Neural cell (in vitro differentiated cells): ENCODE data around the gene ENDOU.

Experiments used
- EP300 ChIP-seq: fragments of 450-650 bp; conservative IDR thresholded peaks from 2 replicates; pipeline ENCODE4 v1.6.1; 2014; ENCODE audit warnings: antibody characterized with exemption, mild to moderate bottlenecking, moderate library complexity; ENCODE audit not compliant: poor library complexity, severe bottlenecking
- EZH2 ChIP-seq: fragments of 200-600, 300-800 bp; shearing (Covaris generic), sonication (generic); IDR thresholded peaks from 2 replicates; pipeline ENCODE4 v1.6.1; 2014; ENCODE audit warnings: antibody characterized with exemption, low read length, borderline replicate concordance, mild to moderate bottlenecking; ENCODE audit not compliant: insufficient read depth, poor library complexity, severe bottlenecking
- MXI1 ChIP-seq: fragments of 450-650 bp; conservative IDR thresholded peaks from 2 replicates; pipeline ENCODE4 v1.6.1; 2014; ENCODE audit warnings: antibody characterized with exemption, mild to moderate bottlenecking; ENCODE audit not compliant: poor library complexity, severe bottlenecking
- POLR2AphosphoS5 ChIP-seq: IDR thresholded peaks from 2 replicates; pipeline ENCODE4 v1.6.1; 2012
- RAD21 ChIP-seq: fragments of 450-650 bp; conservative IDR thresholded peaks from 2 replicates; pipeline ENCODE4 v1.6.1; 2014; ENCODE audit warnings: antibody characterized with exemption, mild to moderate bottlenecking, moderate library complexity
- SMC3 ChIP-seq: fragments of 450-650 bp; conservative IDR thresholded peaks from 2 replicates; pipeline ENCODE4 v1.6.1; 2014; ENCODE audit warnings: antibody characterized with exemption, mild to moderate bottlenecking, moderate library complexity; ENCODE audit not compliant: poor library complexity
- TAF1 ChIP-seq: IDR thresholded peaks from 2 replicates; pipeline ENCODE4 v1.6.1; 2012; ENCODE audit warnings: low read depth
- TF ChIP-seq, protein P1 (sequence below): fragments of 450-650 bp; IDR thresholded peaks from 2 replicates; pipeline ENCODE4 v1.5.1; 2014; ENCODE audit warnings: antibody characterized with exemption, mild to moderate bottlenecking, moderate library complexity; ENCODE audit not compliant: poor library complexity, severe bottlenecking
- TF ChIP-seq, protein P2 (sequence below): IDR thresholded peaks from 2 replicates; pipeline ENCODE4 v1.6.1; 2012; ENCODE audit warnings: borderline replicate concordance

DNA sequence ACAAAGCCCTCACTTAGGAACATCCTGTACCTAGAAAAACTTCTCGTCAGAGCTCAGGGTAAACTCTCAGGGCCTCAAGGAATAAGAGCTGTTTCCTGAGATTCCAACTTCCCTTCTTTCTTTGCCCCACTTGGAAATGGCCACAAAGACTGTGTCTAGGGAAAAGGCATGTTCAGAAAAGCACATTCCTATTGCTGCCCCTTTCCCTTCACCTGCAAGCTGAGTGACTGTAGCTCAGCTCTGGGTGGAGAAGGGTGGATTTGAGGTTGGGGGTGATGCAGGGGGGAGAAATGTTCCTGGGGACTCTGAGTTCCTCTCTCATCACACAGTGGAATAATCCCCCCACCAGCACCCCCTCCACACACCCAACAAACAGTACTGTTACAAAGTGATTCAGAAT, 6.8 kb downstream of the ENDOU start:
- TF ChIP-seq, protein P1, sequence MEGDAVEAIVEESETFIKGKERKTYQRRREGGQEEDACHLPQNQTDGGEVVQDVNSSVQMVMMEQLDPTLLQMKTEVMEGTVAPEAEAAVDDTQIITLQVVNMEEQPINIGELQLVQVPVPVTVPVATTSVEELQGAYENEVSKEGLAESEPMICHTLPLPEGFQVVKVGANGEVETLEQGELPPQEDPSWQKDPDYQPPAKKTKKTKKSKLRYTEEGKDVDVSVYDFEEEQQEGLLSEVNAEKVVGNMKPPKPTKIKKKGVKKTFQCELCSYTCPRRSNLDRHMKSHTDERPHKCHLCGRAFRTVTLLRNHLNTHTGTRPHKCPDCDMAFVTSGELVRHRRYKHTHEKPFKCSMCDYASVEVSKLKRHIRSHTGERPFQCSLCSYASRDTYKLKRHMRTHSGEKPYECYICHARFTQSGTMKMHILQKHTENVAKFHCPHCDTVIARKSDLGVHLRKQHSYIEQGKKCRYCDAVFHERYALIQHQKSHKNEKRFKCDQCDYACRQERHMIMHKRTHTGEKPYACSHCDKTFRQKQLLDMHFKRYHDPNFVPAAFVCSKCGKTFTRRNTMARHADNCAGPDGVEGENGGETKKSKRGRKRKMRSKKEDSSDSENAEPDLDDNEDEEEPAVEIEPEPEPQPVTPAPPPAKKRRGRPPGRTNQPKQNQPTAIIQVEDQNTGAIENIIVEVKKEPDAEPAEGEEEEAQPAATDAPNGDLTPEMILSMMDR = no peak
- no peak for TF ChIP-seq EZH2
- TF ChIP-seq EP300 = no peak
- no peak for TF ChIP-seq POLR2AphosphoS5
- TF ChIP-seq RAD21 = no peak
- TF ChIP-seq, protein P2, sequence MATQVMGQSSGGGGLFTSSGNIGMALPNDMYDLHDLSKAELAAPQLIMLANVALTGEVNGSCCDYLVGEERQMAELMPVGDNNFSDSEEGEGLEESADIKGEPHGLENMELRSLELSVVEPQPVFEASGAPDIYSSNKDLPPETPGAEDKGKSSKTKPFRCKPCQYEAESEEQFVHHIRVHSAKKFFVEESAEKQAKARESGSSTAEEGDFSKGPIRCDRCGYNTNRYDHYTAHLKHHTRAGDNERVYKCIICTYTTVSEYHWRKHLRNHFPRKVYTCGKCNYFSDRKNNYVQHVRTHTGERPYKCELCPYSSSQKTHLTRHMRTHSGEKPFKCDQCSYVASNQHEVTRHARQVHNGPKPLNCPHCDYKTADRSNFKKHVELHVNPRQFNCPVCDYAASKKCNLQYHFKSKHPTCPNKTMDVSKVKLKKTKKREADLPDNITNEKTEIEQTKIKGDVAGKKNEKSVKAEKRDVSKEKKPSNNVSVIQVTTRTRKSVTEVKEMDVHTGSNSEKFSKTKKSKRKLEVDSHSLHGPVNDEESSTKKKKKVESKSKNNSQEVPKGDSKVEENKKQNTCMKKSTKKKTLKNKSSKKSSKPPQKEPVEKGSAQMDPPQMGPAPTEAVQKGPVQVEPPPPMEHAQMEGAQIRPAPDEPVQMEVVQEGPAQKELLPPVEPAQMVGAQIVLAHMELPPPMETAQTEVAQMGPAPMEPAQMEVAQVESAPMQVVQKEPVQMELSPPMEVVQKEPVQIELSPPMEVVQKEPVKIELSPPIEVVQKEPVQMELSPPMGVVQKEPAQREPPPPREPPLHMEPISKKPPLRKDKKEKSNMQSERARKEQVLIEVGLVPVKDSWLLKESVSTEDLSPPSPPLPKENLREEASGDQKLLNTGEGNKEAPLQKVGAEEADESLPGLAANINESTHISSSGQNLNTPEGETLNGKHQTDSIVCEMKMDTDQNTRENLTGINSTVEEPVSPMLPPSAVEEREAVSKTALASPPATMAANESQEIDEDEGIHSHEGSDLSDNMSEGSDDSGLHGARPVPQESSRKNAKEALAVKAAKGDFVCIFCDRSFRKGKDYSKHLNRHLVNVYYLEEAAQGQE = no peak
- TF ChIP-seq TAF1 = no peak
- TF ChIP-seq MXI1 = no peak
- no peak for TF ChIP-seq SMC3
